Dermis blood vessel endothelial cell (primary cell): ENCODE measurements around the gene TRIM63. TPM values are rescaled to one million over a fixed set of nuclear protein-coding genes. Genes with fewer than 3 reads are reported as not detected.

Source experiments
- DNase-seq: peaks from one replicate; pipeline ENCODE4 v3.0.0; 2010
- total RNA-seq: library from RNA; depleted of rRNA; stranded (reverse); fragments of >200 nt; gene quantifications from 2 replicates; pipeline ENCODE4 v1.2.3, GENCODE V29; 2014

TRIM63 gene
- total RNA-seq, 1 donor from 2014 or later, result not detected

DNA sequence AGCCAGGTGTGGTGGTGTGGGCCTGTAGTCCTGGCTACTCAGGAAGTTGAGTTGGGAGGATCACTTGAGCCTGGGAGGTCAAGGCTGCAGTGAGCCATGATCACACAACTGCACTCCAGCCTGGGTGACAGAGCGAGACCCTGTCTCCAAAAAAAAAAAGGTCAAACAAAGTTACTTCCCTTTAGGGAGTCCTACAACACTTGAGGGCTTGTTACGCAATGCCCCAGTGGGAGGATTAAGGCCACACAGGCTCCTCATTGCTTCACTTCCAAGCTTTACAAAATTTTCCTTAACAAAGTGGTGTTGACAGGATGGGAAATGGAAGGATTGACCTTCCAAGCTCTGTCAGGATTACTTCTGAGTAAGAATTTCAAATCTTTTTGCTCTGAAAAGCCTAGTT is 52.1 kb downstream of the TRIM63 start:
- DNase-seq, result no peak

DNA sequence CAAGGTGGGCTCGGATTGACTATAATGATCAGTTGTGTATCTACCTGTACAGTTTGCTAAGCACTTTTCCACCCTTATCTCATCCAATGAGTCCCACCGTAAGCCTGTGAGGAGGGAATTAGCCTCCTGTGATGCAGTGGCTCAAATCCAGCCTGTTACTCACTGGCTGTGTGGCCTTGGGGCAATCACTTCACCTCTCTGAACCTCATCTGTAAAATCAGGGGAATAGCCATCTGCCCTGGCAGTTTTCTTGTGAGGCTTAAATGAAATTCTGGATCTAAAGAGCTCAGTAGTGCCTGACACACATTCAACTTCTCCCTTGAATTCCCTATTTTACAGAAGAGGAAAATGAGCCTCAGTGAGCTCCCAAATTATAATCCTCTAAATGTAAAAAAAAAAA is 53.3 kb downstream of the TRIM63 start:
- no peak for DNase-seq

DNA sequence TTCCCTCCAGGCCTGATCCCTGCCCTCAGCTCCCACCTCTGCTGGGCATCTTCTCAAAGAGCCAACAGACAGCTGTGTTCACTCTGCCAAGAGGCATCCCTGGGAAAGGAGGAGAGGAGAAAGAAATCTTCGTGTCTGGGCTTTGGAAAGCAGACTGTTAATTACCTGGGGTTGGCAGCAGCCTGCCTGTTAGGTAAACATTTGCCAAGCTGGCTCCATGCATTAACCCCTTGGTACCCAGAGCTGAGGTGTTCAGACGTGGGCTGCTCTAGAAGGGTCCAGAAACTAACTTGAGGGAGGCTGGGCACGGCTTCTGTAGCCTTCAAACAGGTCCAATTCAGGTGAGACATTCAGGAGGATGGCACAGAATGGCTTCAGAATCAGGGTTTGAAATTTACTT is 54.6 kb downstream of the TRIM63 start:
- DNase-seq, result no peak

DNA sequence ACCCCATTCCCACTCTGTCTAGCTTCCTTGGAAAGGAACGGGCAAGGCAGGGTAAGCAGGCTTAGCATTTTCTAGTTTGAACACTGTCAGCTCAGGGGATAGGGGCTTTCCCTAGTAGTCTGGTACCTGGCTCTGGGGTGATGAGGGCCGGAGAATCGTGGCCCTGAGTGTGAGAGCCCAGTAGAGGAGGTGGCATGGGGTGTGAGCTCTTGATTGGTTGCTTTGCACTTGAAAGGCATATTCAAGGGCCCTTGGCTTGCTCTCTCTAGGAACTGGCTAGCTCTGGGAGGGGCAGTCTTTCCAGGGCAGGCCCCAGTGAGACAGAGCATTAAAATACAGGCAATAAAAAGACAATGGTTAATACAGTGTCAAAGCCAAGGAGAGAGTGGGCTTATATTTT is 56.6 kb downstream of the TRIM63 start:
- no peak for DNase-seq

DNA sequence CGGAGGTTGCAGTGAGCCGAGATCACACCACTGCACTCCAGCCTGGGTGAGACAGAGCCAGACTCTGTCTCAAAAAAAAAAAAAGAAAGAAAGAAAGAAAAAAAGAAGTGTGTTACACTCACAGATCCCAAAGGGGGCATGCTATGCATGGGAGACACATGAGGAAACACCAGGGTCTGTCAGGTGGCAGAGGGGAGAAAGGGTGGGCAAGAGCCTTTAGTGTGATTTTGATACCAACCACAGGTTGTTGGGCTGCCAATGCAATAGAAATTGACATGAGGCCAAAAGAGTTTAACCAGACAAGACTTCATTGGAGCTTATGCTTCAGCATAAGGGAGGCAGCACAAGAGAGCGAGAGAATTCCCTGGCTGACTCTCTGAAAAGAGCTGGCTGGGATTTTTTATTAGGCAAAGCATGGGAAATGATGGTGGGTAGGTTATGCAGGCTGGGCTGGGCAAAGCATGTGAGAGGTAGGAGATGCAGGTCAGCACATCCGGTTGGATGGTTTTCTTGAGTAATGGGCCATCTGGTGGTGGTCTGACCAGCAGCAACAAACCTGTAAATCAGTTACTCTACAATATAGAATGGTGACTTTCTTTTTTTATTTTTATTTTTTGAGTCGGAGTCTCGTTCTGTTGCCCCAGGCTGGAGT is 57.5 kb downstream of the TRIM63 start:
- peak; percentile 36 for DNase-seq

DNA sequence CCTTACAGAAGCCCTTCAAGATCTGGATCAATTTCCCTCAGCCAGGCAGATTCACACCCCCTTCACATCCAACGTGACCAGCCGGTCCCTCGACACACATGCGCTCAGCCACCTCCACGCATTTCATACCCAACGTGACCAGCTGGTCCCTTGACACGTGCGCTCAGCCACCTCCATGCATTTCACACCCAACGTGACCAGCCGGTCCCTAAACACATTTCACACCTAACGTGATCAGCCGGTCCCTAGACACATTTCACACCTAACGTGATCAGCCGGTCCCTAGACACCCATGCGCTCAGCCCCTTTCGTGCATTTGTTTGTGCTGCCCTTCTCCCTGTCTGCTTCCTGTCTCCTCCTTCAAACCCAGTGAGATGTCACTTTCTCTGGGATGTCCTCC is 60.7 kb downstream of the TRIM63 start:
- DNase-seq, result no peak

DNA sequence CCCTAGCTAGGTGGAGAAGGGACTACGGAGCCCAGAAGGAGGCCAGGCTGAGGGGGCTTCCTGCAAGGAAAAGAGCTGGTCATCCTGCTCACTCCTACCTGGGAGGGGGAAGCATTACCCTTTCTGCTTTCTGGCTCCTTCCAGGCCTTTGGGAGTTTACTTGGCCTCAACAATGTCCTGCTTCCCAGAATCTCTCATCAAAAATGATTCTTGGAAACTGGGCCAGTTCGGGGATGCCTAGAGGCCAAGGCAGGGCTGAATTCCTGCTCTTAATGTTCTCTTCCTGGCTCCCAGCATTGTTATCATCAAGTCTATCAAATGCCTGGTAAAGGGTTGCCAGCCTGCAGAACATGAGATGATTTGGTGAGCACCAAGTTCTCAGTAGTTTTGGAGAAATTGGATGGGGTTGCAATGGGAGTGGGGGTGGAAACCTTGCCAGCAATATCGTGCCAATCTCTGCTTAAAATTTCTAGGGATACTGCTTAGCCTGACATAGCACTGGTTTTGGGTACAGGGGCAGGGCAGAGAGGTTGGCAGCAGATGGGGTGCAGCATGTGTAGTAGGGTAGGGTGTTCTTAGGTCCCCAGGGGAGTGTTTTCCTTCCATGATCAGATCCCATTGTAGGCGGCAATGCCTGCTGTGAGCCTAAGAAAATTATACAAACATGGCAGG is 61.9 kb downstream of the TRIM63 start:
- DNase-seq, result no peak

DNA sequence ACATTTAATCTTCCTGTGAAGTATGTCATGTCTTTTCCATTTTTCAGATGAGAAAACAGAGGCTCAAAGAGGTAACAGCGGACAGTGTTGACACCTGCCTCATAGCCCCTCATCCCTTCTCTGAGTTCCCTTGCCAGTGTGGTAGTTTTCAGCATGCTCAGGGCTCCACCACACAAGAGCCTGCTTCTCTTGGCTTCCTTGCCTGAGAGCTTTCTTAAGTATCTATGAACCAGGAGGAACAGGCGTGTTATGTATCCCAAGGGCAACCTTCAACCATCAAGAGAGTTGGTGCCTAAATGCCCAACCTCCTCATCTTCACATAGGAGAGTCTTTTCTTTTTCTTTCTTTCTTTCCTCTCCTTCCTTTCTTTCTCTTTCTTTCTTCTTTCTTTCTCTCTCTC is 63.7 kb downstream of the TRIM63 start:
- DNase-seq, result no peak

DNA sequence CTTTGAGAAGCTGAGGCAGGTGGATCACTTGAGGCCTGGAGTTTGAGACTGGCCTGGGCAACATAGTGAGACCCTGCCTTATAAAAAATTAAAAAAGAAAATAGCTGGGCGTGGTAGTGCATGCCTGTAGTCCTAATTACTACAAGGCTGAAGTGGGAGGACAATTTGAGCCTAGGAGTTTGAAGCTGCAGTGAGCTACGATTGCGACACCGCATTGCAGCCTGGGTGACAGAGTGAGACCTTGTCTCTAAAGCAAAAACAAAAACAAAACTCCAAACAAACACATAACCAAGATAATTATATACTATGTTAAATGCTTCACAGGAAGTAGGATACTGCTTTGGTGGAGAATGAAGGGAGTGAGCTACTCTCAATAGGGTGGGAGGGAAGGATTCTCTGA is 64.2 kb downstream of the TRIM63 start:
- no peak for DNase-seq

Other genes with a start within 250 kb of the TRIM63 start
- gene MTFR1L, start 247.7 kb downstream of the TRIM63 start, total RNA-seq, result 27.4 and 34.7 TPM in 2 replicates
- 2.0 and 5.2 TPM in 2 replicates for gene AUNIP, start 208.2 kb downstream of the TRIM63 start, total RNA-seq
- gene PAQR7, start 191.9 kb downstream of the TRIM63 start, total RNA-seq, result 7.2 and 9.0 TPM in 2 replicates
- gene STMN1, start 161.2 kb downstream of the TRIM63 start, total RNA-seq, result 126 and 233 TPM in 2 replicates
- gene PAFAH2, start 69.6 kb downstream of the TRIM63 start, total RNA-seq, result 14.1 and 31.7 TPM in 2 replicates
- gene EXTL1, start 45.9 kb downstream of the TRIM63 start, total RNA-seq, result not detected in 2 replicates
- gene SLC30A2, start 21.5 kb downstream of the TRIM63 start, total RNA-seq, result not detected in 2 replicates
- 6.7 and 8.2 TPM in 2 replicates for gene PDIK1L, start 44.2 kb upstream of the TRIM63 start, total RNA-seq
- 11.6 and 12.9 TPM in 2 replicates for gene FAM110D, start 91.4 kb upstream of the TRIM63 start, total RNA-seq
- not detected in 2 replicates for gene C1orf232, start 101.3 kb upstream of the TRIM63 start, total RNA-seq
- gene ZNF593, start 102.3 kb upstream of the TRIM63 start, total RNA-seq, result 8.0 and 25.0 TPM in 2 replicates
- not detected in 2 replicates for gene ZNF593OS, start 104.2 kb upstream of the TRIM63 start, total RNA-seq
- gene CNKSR1, start 109.9 kb upstream of the TRIM63 start, total RNA-seq, result 0.14 TPM in 1 of 2 replicates, not detected in the other
- gene CATSPER4, start 123.0 kb upstream of the TRIM63 start, total RNA-seq, result not detected in 2 replicates
- gene CEP85, start 166.6 kb upstream of the TRIM63 start, total RNA-seq, result 10.2 and 13.9 TPM in 2 replicates
- gene SH3BGRL3, start 212.5 kb upstream of the TRIM63 start, total RNA-seq, result 10.4 and 23.8 TPM in 2 replicates
- gene UBXN11, start 239.0 kb upstream of the TRIM63 start, total RNA-seq, result 2.3 and 3.6 TPM in 2 replicates